ENCODE measurements around the gene RPP25L. TPM values are rescaled to one million over a fixed set of nuclear protein-coding genes. Genes with fewer than 3 reads are reported as not detected.
A peak's percentile ranks its signal among the peaks of the same experiment; 100 is the strongest.

The RPP25L gene
- polyA plus RNA-seq, 1 experiment = 19.4 TPM

- no peak within 1 kb of the TSS for H3K27ac ChIP-seq (ENCODE audit: low read depth, low read length)
Observed at GRCh38 chr9:34651876-34652601, 40.1 kb upstream of the RPP25L start, which contains the start of gene IL11RA. Gene IL11RA, plus strand, starts transcription at chr9:34652185. Its CDS starts 3,033 bp downstream, at chr9:34655218.

GRCh38 chr9:34651321-34651720 is 39.4 kb upstream of the RPP25L start:
- H3K27me3 ChIP-seq (ENCODE audit: control insufficient read depth, insufficient read depth, low read length) = no peaks in the 10 kb centered on the region
- no peak for TF ChIP-seq CTCF (IDR thresholded peaks at IDR 0.05; ENCODE audit: low read depth, low read length)
- H3K27ac ChIP-seq (ENCODE audit: low read depth, low read length) = no peak overlapping the region
- peak overlapping the region; percentile 64 for H3K4me3 ChIP-seq (ENCODE audit: low read depth, low read length)
- ChIA-PET POLR2A (interaction anchor here (0.9 to 2.0 kb wide), 2 partner anchors 11 to 14 kb away, joined by 3 to 6 read pairs; partner anchors contain the start of gene CCL27), CTCF (interaction anchor here (2.1 to 2.5 kb wide), 2 partner anchors 13 to 16 kb away, joined by 5 to 7 read pairs; no protein-coding TSS in a partner anchor)
- no peak for DNase-seq (ENCODE audit: low read depth, low spot score)
- no peaks in the 10 kb centered on the region; the same call in 1 of the 2 replicates for H3K9me3 ChIP-seq (ENCODE audit: control insufficient read depth, insufficient read depth, low read length)

More at GRCh38 chr9:34651876-34652601, 40.1 kb upstream of the RPP25L start, which contains the start of gene IL11RA:
- Histone ChIP-seq H3K4me3 (ENCODE audit: low read depth, low read length) (peak within 1 kb of the TSS; percentile 64), H3K9me3 (ENCODE audit: control insufficient read depth, insufficient read depth, low read length) (no peaks in the 10 kb centered on the region), H3K27me3 (ENCODE audit: control insufficient read depth, insufficient read depth, low read length) (no peaks in the 10 kb centered on the region)
- CTCF ChIA-PET = interaction anchor here (2.5 kb wide), 1 partner anchor 17 kb away, joined by 5 read pairs; no protein-coding TSS in a partner anchor
- TF ChIP-seq CTCF (IDR thresholded peaks at IDR 0.05; ENCODE audit: low read depth, low read length) = no peak
- no peak for DNase-seq (ENCODE audit: low read depth, low spot score)
- POLR2A ChIA-PET = interaction anchor here (0.9 to 2.0 kb wide), 2 partner anchors 10 to 13 kb away, joined by 3 to 6 read pairs; partner anchors contain the start of gene CCL27

- POLR2A ChIA-PET = interaction anchor here (0.9 to 2.0 kb wide), 2 partner anchors 11 to 14 kb away, joined by 3 to 6 read pairs; partner anchors contain the start of gene CCL27
Observed at GRCh38 chr9:34650816-34651215, 38.9 kb upstream of the RPP25L start.

GRCh38 chr9:34648673-34649072 is 36.8 kb upstream of the RPP25L start:
- H3K27ac ChIP-seq (ENCODE audit: low read depth, low read length) = no peak overlapping the region
- no peaks in the 10 kb centered on the region for H3K27me3 ChIP-seq (ENCODE audit: control insufficient read depth, insufficient read depth, low read length)
- ChIA-PET POLR2A (no interaction called here), CTCF (interaction anchor here (2.6 kb wide), 1 partner anchor 15 kb away, joined by 15 read pairs; no protein-coding TSS in a partner anchor)
- TF ChIP-seq CTCF (IDR thresholded peaks at IDR 0.05; ENCODE audit: low read depth, low read length) = no peak
- no peaks in the 10 kb centered on the region; the same call in 1 of the 2 replicates for H3K9me3 ChIP-seq (ENCODE audit: control insufficient read depth, insufficient read depth, low read length)
- H3K4me3 ChIP-seq (ENCODE audit: low read depth, low read length) = no peak overlapping the region
- DNase-seq (ENCODE audit: low read depth, low spot score) = no peak

More at GRCh38 chr9:34650816-34651215, 38.9 kb upstream of the RPP25L start:
- no peak for DNase-seq (ENCODE audit: low read depth, low spot score)
- Histone ChIP-seq H3K4me3 (ENCODE audit: low read depth, low read length) (no peak overlapping the region), H3K27me3 (ENCODE audit: control insufficient read depth, insufficient read depth, low read length) (no peaks in the 10 kb centered on the region), H3K9me3 (ENCODE audit: control insufficient read depth, insufficient read depth, low read length) (no peaks in the 10 kb centered on the region; the same call in 1 of the 2 replicates), H3K27ac (ENCODE audit: low read depth, low read length) (no peak overlapping the region)
- TF ChIP-seq CTCF (IDR thresholded peaks at IDR 0.05; ENCODE audit: low read depth, low read length) = no peak
- CTCF ChIA-PET = interaction anchor here (0.8 to 2.5 kb wide), 3 partner anchors 14 to 16 kb away, joined by 3 to 7 read pairs (median 5); no protein-coding TSS in a partner anchor
